Activated effector memory CD4-positive, alpha-beta T cell treated with anti-CD3 and anti-CD28 coated beads, Interleukin-2, amount 50 U/mL, for 16 hours (primary cell): ENCODE results near the gene RAMP1.
"Not testable (repeated sequence)": the region's sequence is repeated elsewhere in the genome, so short reads cannot be mapped to it uniquely, and the experiment has no call there.

Source experiments
- DNase-seq: peaks from one replicate; pipeline ENCODE4 v3.0.0-alpha.2; 2020

The RAMP1 gene

DNA sequence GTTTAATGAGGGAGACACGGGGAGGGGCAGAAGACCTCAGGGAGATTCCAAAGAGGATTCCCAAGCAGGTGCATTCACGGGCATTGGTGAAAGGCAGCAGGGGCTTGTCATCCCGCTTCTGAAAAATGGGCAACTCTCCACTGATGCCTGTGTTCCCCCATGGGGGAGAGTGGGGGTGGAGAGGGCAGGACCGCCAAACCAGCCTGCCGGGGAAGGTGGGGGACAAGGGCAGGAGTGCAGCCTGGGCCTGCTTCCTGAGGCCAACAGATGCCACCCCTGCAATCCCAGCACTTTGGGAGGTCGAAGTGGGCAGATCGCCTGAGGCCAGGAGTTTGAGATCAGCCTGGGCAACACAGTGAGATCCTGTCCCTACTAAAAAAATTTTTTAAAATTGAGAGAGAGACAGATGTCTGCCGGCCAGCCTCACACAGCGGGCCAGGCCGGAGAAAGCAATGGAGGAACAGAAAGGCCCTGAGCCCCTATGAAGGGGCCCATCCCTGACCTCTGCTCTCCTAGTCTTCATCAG, 62.6 kb downstream of the RAMP1 start:
- peak; percentile 44 for DNase-seq

DNA sequence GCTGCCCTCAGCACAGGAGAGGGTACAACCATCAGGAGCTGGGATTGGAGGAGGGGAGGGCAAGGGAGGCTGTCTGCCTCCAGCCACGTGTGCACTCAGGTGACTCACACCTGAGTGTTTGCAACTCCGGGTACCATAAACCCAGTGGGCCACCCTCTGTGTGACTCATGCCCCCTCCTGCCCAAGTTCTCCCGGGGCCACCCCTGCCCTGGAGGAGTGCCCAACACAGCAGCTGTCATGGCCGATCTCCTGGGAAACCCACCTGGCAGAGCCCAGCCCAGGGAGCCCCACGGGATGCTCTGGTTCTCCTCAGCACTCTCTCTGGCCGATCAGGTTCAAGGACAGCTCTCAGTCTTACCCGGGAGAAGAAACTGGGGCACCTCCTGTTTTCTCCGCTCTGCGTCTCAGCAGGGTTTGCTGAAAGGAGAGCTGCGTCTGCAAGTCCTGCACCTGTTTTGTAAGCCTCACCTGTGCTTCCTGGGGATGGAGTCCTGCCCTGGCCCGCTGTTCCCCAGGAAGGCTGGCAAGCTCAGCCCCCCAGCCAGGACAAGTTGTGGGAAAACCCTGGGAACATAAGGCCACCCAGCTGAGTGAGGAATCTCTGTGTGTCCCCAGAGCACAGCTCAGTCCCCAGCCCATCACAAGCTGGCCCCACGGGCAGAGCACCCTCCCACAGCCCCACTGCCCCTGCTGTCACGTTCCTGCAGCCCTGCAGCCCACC, 63.4 kb downstream of the RAMP1 start:
- DNase-seq, result peak; percentile 68

DNA sequence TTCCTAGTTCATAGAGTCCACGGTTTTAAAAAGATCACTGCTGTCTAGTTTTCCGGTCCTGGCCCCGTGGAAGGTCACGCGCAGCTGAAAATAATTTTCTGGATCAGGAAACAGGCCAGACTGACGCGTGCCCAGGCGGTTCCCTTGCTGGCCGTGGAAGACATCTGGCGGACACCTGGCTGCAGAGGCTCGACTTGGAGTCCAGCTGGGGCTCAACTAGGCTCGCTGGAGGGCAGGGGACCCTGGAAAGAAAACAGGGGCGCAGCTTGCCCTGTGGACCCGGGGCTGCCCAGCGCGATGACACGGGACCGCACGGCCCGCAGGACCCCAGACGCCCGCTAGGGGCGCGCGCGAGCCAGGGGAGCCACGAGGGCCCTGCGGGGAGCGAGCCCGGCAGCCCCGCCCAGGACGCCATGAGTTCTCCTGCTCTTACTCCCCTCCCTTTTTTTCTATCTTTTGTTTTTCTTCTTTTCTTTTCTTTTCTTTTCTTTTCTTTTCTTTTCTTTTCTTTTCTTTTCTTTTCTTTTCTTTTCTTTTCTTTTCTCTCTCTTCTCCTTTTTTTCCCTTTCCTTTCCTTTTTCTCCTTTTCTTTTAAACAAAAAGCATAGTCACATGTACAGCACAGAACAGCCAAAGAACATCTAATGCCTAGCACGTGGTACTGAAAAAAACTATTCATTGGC, 64.2 kb downstream of the RAMP1 start:
- peak; percentile 92 for DNase-seq

DNA sequence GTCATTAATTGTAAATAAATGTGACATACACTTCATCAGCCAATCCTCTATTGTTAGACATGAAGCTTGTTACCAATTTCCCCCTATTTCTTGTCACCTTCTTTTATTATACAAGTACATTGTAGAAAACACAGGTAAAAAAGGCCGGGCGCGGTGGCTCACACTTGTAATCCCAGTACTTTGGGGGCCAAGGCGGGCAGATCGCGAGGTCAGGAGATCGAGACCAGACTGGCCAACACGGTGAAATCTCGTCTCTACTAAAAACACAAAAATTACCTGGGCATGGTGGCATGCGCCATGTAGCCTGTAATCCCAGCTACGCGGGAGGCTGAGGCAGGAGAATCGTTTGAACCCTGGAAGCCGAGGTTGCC, 64.7 kb downstream of the RAMP1 start:
- DNase-seq, result peak; percentile 9

DNA sequence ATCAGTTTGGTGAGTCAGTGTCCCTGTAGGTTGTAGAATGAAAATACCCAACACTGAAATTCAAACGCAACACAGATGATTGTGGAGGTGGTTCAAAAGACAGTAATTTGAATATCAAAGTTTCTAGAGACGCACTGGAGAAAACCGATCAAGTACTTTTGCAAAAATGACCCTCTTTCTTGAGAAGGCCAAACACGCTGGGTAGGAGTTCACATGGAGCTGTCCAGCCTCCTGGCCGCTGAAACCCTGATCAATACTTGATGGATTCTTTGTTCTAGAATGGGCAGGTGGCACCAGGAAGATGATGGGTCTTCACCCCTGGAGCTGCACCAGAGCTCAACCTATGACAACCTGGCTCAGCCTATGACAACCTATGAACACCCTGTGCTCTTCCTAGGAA, 67.7 kb downstream of the RAMP1 start:
- peak; percentile 45 for DNase-seq

DNA sequence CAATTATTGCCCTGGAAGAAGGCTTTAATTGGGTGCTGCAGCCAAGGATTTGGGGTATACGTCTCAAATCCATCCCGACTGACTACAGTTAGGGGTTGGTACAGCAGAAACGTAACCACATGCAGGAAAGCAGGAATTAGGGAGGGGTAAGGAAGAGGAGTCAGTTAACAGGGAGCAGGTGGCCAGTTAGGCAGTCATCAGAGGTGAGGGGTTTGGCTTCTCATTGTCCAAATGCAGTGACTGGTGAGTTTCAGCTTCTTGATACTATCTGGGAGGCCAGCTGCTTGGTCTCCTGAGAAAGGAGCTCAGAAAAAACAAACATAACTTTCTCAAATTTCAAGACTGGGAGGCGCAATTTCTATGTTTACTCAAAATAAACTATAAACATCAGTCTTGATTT, 68.6 kb downstream of the RAMP1 start:
- peak; percentile 4 for DNase-seq

DNA sequence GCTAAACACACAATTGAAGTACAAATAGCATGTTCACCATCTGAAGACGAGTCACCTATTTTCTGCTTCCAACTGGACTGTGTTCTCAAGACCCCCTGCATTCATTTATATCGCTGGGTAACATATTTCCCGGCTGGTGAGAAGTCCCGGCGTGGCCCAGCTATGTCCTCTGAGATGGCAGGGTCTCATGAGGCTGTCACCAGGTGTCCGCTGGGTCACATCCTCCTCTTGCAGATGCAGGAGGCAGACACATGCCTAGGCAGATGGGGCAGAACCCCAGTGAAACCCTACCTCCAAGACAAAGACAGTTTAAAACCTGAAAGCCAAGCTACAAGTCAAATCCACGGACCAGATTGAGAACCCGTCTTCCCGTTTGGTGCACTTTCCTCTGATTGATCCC, 70.6 kb downstream of the RAMP1 start:
- peak; percentile 27 for DNase-seq

DNA sequence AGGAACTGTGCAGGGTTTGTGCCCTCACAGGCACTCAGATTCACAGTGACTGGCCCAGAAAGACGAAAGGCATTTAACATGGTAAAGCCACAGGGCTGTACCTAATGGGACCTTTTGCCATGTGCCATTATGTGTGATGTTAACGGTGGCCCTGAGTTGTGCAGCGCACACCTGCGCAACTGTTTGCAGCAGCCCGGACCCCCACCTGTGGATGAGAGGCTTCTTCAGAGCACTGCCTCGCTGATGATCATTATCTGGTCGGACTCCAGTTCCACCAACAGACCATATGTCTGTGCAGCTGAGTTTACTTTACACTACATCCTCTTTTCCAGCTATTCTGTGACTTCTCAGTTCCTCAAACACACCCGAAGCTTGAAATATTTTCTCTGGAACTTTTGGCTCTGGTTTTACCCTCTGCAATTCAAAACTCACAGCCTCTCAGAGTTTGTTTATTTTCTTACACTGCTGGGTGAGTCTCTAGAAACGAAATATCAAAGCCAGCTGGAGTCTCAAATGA, 71.8 kb downstream of the RAMP1 start:
- no peak for DNase-seq

DNA sequence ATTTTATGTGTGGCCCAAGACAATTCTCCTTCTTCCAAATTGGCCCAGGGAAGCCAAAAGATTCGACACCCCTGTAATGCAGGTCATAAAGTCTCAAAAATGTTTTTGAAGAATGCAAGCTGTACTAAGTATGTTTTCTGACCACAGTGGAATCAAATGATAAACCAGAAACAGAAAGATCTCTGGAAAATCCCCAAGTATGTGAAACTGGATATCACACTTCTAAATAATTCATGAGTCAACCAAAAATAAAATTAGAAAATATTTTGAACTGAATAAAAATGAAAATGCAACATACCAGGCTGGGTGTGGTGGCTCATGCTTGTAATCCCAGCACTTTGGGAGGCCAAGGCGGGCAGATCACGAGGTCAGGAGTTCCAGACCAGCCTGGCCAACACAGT, 73.3 kb downstream of the RAMP1 start:
- no peak for DNase-seq

DNA sequence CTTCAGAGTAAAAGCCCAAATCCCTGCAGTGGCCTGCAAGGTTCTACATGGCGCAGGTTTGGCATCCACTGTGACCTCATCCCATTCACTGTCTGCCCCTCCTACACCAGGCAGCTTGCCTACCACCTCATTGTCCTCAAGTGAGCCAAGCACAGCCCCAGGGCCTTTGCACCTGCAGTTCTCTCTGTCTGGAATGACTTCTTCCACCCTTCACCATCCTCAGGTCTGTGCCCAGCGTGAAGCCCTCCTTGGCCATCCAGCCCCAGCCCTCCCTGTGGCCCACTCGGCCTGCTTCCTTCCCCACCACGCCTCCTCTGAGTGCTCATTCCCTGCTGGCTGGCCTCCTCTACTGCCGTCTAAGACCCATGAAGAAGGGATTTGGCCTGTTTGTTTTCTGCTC, 74.8 kb downstream of the RAMP1 start:
- no peak for DNase-seq

DNA sequence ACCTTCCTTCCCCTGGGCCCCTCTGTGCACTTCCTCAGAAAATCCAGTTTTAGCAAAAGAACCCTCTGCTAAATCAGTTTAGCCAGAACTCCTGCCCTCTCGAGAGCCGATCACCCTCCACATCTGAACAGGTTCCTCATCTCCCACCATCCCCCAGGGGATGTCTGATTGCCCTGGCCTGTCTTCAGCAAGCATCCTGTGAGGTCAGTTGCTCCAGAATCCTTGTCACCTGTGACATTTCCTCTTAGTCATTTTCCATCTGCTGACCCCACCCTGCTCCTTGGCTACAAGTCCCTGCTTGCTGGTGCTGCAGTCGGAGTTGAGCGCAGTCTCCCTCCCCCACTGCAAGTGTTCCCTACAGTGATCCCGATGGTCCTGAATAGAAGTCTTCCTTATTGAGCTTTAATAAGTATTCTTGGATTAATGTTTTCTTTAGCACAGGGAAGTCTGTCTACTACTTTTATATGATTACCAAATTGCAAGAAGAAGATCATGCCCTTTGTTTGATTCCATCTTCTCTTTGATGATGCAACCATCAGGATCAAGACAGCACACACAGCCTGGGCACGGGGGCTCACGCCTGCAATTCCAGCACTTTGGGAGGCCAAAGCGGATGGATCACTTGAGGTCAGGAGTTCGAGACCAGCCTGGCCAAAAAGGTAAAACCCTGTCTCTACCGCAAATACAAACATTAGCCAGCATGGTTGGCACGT, 76.5 kb downstream of the RAMP1 start:
- no peak for DNase-seq

DNA sequence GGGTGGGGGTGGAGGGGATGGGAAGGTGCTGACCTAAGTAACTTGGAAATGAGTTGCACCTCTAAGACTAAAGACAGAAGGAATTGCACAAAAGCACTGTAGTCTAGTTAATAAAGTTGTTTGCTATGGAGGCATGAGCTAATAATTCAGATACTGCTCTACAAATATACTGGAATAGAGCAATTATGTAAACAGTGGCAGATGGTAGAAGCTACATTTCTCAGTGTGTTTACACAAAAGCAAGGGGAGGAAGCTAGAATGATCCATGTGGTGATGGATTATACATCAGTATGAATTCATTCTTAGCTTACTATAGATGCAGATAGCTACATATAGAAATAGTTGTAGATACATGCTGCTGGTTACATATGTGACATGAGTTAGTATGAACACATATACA, 79.8 kb downstream of the RAMP1 start:
- DNase-seq, result no peak

DNA sequence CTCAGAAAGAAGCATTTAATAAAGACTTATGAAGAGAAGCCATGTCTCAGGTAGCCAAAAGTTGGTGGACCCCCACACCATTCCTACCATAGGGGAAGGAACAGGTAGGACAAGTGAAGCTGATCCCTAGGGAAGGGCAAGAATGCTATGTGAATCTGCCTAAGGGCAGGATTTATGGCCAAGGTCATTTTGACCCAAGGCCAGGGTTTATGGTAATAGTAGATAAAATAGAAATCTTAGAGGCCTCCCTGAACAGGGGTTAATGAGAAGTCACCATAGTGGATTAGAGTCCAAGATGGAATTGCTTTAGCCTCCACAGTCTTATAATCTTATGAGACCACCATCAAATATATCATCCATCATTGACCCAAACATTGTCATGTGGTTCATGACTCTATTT, 81.4 kb downstream of the RAMP1 start:
- no peak for DNase-seq

DNA sequence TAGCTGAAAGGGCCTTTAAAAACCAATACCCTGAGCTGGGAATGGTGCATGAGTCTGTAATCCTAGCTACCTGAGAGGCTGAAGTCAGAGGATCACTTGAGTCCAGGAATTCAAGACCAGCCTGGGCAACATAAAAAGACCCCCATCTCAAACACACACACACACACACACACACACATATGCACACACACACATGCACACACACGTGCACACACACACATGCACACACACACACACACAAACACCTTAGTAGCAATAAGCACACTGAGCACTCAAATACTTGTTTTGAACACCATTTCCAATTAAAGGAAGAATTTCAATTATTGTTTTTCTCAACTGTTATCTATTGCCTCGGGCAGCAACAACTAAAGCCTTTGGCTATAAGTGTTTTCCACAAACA, 81.8 kb downstream of the RAMP1 start:
- no peak for DNase-seq

DNA sequence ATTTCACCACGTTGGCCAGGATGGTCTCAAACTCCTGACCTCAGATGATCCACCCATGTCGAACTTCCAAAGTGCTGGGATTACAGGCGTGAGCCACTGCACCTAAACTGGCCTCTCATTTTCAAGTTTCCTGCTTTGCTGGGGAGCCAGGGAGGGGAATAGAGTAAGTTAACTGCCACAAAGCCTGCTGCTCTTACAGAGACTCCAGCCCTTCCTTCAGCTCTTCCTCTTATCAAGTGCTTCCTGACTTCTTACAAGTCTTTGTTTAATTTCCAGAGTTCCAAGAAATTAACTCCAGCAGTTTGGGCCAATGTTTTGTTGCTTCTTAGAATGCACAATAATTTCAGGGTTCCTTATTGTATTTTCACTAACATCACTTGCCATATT, 83.1 kb downstream of the RAMP1 start:
- no peak for DNase-seq

DNA sequence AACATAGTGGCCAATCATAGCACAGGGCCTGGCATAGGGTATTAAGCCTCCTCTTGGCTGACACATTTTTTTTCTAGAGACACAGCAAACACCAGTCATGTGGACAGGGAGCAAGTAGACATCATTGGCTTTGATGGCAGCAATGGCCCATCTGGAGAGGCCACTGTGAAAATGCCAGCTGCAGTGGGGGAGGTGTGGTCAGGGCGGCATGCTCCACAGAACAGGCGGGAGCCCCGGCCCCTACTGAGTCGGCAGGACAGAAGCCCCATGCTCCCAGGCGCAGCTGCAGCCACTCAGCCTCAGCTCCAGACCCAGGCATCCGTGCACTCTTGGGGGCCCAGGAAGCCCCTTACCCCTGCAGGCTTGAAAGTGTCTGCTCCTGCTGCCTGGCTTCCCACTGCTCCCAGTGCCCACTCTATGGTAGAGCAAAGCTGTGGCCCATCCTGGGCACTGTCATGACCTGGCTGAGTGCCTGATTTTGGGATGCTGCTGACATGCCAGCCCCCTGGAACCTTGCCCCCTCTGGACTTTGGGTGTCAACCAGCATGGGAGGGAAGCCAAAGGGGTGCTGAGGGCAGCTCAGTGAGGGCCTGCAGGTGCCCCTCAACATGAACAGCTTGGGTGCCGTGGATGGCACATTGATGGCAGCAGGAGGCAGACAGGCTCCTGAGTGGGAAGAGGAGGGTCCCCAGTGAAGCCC, 84.1 kb downstream of the RAMP1 start:
- DNase-seq, result no peak

DNA sequence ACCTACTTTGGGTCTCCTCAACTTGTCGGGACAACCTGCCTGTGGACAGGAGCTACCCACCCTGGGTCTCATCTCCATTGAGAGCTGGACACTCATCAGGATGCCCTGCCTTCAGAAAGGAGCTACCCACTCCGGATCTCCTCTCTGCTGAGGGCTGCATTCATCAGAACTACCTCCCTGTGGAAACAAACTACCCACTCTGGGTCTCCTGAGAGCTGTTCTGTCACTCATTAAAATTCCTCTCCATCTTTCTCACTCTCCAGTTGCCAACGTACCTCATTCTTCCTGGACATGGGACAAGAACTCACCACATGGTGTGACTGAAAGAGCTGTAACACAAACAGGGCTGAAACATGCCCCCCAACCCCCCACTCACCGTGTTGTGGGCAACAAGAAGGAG, 84.9 kb downstream of the RAMP1 start:
- DNase-seq, result no peak

DNA sequence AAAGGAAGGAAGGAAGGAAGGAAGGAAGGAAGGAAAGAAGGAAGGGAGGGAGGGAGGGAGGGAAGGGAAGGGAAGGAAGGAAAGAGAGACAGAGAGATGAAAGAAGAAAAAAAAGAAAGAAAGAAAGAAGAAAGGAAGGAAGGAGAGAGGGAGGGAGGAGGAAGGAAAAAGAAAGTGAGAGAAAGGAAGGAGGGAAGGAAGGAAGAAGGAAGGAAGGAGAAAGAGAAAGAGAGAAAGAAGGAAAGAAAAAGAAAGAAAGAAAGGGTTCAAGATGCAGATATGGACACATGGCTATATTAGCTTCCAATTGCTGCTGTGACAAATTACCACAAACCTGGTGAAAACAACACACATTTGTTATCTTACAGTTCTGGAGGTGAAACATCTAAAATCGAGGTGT, 87.0 kb downstream of the RAMP1 start:
- DNase-seq, result no peak

DNA sequence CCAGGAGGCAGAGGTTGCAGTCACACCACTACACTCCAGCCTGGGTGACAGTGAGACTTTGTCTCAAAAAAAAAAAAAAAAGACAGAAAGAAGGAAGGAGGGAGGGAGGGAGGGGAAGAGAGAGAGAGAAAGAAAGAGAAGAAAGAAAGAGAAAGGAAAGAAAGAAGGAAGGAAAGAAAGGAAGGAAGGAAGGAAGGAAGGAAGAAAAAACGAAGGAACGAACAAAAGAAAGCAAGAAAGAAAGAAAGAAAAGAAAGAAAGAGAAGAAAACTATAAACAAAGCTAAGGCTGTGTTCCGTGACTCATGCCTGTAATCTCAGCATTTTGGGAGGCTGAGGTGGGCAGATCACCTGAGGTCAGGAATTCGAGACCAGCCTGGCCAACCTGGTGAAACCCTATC, 91.9 kb downstream of the RAMP1 start:
- DNase-seq, result not testable (repeated sequence)

DNA sequence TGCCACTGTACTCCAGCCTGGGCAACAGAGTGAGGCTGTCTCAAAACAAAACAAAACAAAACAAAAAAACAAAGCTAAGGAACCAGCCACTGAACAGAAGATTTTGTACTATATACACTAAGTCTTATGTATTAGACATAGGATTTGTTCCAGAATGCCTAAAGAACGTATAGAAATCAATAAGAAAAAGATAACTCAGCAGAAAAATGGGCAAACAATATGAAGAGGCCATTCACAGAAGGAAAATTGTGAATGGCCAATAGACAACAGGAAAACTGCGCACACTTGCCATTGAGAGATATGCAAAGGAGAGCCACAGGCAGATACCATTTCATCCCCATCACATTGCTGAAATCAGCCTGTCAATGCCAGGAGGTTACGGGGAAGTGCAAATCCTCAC, 92.5 kb downstream of the RAMP1 start:
- DNase-seq, result no peak

DNA sequence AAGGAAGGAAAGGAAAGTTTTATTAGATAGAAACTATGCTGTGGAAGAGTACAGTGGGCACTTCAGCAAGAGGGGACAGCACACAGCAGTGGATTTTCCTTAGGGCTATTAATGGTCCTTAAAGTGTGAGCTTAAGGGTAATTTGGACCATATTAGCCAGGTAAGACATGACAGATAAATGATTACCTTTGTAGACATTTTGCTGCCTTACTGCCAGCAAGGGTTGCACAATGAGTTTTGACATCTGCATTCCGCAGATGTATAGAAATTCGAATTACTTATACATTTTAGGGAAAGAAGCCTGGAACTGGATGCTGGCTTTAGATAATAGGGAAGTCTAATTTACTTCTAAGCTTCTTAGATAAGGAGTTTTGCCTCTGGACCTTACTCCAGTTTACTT, 93.4 kb downstream of the RAMP1 start:
- DNase-seq, result no peak

DNA sequence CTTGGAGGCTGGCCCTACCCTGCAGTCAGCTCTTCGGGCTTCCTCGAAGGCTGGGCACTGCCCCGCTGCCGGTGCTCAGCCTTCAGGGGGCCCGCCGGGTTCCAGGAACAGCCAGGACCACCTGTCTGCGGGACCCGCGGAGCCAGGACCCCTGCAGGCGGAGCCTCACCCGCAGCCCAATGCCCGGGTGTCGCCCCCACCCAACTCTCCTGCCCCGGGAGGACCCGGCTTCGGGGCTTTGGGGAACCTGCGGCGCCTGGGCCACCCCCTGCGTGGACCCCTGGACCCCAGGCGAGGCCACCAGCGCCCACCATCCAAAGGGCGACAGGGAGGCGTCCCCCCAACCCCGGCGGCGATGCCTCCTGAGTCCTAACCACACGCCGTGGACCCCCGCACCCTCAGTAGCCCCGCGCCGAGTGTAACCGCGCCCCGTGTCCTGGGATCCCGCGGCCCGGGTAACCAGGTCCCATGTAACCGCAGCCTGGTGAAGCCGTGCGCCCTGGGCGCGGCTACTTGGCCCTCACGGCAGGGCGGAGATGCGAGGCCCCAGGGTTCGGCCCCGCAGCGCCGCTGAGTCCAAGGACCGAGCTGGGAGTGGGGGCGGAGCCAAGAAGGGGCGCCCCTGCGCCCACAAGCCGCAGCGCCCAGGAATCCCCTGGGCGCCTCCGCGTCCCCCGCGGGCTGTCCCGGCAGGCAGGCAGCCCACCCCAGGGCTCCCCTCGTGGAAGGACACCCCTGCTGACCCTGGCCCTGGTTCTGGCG, 96.4 kb downstream of the RAMP1 start:
- peak; percentile 62 for DNase-seq

DNA sequence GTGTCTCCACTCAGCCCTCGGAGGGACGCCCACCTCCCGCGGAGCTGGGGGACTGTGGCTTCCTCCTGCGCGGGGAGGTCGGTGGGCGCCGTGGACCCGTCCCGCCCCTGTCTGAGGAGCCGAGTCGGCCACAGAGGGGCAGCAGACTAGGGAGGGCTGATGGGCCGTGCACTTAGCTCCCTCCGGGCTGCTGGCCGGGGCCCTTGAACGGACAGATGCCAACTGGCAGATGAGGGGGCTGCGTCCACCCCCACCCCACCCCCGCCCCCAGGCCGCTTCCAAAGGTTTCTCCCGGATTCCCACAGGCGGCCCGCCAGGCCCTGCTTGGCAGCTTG, 96.9 kb downstream of the RAMP1 start:
- DNase-seq, result no peak
